Measurements from ENCODE around the gene SRD5A1. TPM values are rescaled to one million over a fixed set of nuclear protein-coding genes. Genes with fewer than 3 reads are reported as not detected.
A peak's percentile ranks its signal among the peaks of the same experiment; 100 is the strongest.

The SRD5A1 gene
- total RNA-seq, 4 donors from 2014 or later = 0.75 to 4.3 (median 3.3) TPM

- intact Hi-C loops (cut with DNase I; ENCODE audit: low total_unique reads) = no loop called here
- TF ChIP-seq CTCF (IDR thresholded peaks at IDR 0.05 in 4 of 5, conservative IDR thresholded peaks at IDR 0.05 in 1 of 5) (no peak), POLR2A (IDR thresholded peaks at IDR 0.05) (no peak)
These were observed 69.4 kb downstream of the SRD5A1 start for GRCh38 chr5:6702633-6703032.

GRCh38 chr5:6703806-6704205, 70.6 kb downstream of the SRD5A1 start:
- Histone ChIP-seq H3K4me3 (peak overlapping the region in 1 of 4 donors; percentile 4), H3K27me3 (no peaks in the 10 kb centered on the region)
- no peak for DNase-seq

More at GRCh38 chr5:6702633-6703032, 69.4 kb downstream of the SRD5A1 start:
- H3K9me3 ChIP-seq = no peaks in the 10 kb centered on the region
- no peak overlapping the region for H3K4me3 ChIP-seq
- H3K4me1 ChIP-seq = peaks cover 18% of the 10 kb centered on the region in 2 donors
- DNase-seq (no peak), ATAC-seq (no peak)
- no peaks in the 10 kb centered on the region for H3K36me3 ChIP-seq
- no peaks in the 10 kb centered on the region for H3K27me3 ChIP-seq
- H3K27ac ChIP-seq = no peak overlapping the region
- in situ Hi-C loops (cut with MboI; ENCODE audit: low sequenced_read_pairs in 4 of 4) = no loop called here

GRCh38 chr5:6704361-6704851, 71.2 kb downstream of the SRD5A1 start:
- TF ChIP-seq POLR2A (IDR thresholded peaks at IDR 0.05) (no peak), CTCF (IDR thresholded peaks at IDR 0.05 in 4 of 5, conservative IDR thresholded peaks at IDR 0.05 in 1 of 5) (no peak)
- Histone ChIP-seq H3K4me1 (peaks cover 18% of the 10 kb centered on the region in 2 donors), H3K4me3 (peak overlapping the region in 1 of 4 donors; percentile 4), H3K27ac (peak overlapping the region; percentile 84 to 91 (median 88)), H3K9me3 (no peaks in the 10 kb centered on the region), H3K36me3 (no peaks in the 10 kb centered on the region), H3K27me3 (no peaks in the 10 kb centered on the region)
- DNase-seq (peak; percentile 60 to 87), ATAC-seq (peak; percentile 96 to 97)
- intact Hi-C loops (cut with DNase I; ENCODE audit: low total_unique reads) = loop anchor here (1.0 to 2.0 kb wide), 2 partner anchors 41 to 72 kb away; partner anchors contain the start of genes NSUN2 and SRD5A1
- in situ Hi-C loops (cut with MboI; ENCODE audit: low sequenced_read_pairs in 4 of 4) = no loop called here

More at GRCh38 chr5:6703806-6704205, 70.6 kb downstream of the SRD5A1 start:
- peak overlapping the region; percentile 84 to 91 (median 88) for H3K27ac ChIP-seq
- no peak for TF ChIP-seq CTCF (IDR thresholded peaks at IDR 0.05 in 4 of 5, conservative IDR thresholded peaks at IDR 0.05 in 1 of 5)
- no peak for TF ChIP-seq POLR2A (IDR thresholded peaks at IDR 0.05)
- H3K4me1 ChIP-seq = peaks cover 18% of the 10 kb centered on the region in 2 donors
- intact Hi-C loops (cut with DNase I; ENCODE audit: low total_unique reads) (loop anchor here (1.0 to 2.0 kb wide), 2 partner anchors 41 to 71 kb away; partner anchors contain the start of genes NSUN2 and SRD5A1), in situ Hi-C loops (cut with MboI; ENCODE audit: low sequenced_read_pairs in 4 of 4) (no loop called here)
- ATAC-seq = no peak
- no peaks in the 10 kb centered on the region for H3K36me3 ChIP-seq
- no peaks in the 10 kb centered on the region for H3K9me3 ChIP-seq

GRCh38 chr5:6705088-6705487, 71.8 kb downstream of the SRD5A1 start:
- no peaks in the 10 kb centered on the region for H3K36me3 ChIP-seq
- TF ChIP-seq CTCF (IDR thresholded peaks at IDR 0.05 in 4 of 5, conservative IDR thresholded peaks at IDR 0.05 in 1 of 5) (no peak), POLR2A (IDR thresholded peaks at IDR 0.05) (no peak)
- no peak for DNase-seq
- in situ Hi-C loops (cut with MboI; ENCODE audit: low sequenced_read_pairs in 4 of 4) = no loop called here
- no peak overlapping the region for H3K4me3 ChIP-seq
- no peaks in the 10 kb centered on the region for H3K27me3 ChIP-seq
- H3K27ac ChIP-seq = peak overlapping the region; percentile 84 to 91 (median 88)
- ATAC-seq = peak in 1 of 2 donors; percentile 34
- peaks cover 18% of the 10 kb centered on the region in 2 donors for H3K4me1 ChIP-seq
- intact Hi-C loops (cut with DNase I; ENCODE audit: low total_unique reads) = loop anchor here (2.0 kb wide), 1 partner anchor 72 kb away; the partner anchor contains the start of genes NSUN2 and SRD5A1
- H3K9me3 ChIP-seq = no peaks in the 10 kb centered on the region
